ENCODE results near the gene OR10D3. TPM values are rescaled to one million over a fixed set of nuclear protein-coding genes. Genes with fewer than 3 reads are reported as not detected.
"Not testable (repeated sequence)": the region's sequence is repeated elsewhere in the genome, so short reads cannot be mapped to it uniquely, and the experiment has no call there.

OR10D3 gene
- total RNA-seq, result not detected
- long read RNA-seq, donor 1, result 0 reads
- long read RNA-seq, donor 2, result 0 reads

GRCh38 chr11:124183068-124183467, at the start of gene OR10D3:
Gene OR10D3, plus strand, starts transcription at chr11:124183345. Its CDS starts 1,925 bp downstream, at chr11:124185270.
- intact Hi-C loops (cut with DNase I), result no loop called here
- no peak for DNase-seq (ENCODE audit: low spot score)

GRCh38 chr11:124143034-124143433, 40.1 kb upstream of the OR10D3 start:
- intact Hi-C loops (cut with DNase I), result no loop called here
- no peak for DNase-seq (ENCODE audit: low spot score)

- intact Hi-C loops (cut with DNase I), result no loop called here
- no peak for DNase-seq (ENCODE audit: low spot score)
Measured at GRCh38 chr11:124147951-124148350, 35.2 kb upstream of the OR10D3 start.

GRCh38 chr11:124150684-124151083, 32.5 kb upstream of the OR10D3 start:
- intact Hi-C loops (cut with DNase I), result no loop called here

GRCh38 chr11:124152770-124153407, 30.3 kb upstream of the OR10D3 start:
- no peak for DNase-seq (ENCODE audit: low spot score)
- intact Hi-C loops (cut with DNase I), result no loop called here

More at GRCh38 chr11:124150684-124151083, 32.5 kb upstream of the OR10D3 start:
- no peak for DNase-seq (ENCODE audit: low spot score)

GRCh38 chr11:124153821-124154220, 29.3 kb upstream of the OR10D3 start:
- intact Hi-C loops (cut with DNase I), result no loop called here
- no peak for DNase-seq (ENCODE audit: low spot score)

- intact Hi-C loops (cut with DNase I), result no loop called here
- DNase-seq (ENCODE audit: low spot score), result no peak
Measured at GRCh38 chr11:124159481-124159880, 23.7 kb upstream of the OR10D3 start.

- intact Hi-C loops (cut with DNase I), result no loop called here
- DNase-seq (ENCODE audit: low spot score), result no peak
Measured at GRCh38 chr11:124160986-124161385, 22.2 kb upstream of the OR10D3 start.

- intact Hi-C loops (cut with DNase I), result no loop called here
- DNase-seq (ENCODE audit: low spot score), result no peak
Measured at GRCh38 chr11:124167826-124168231, 15.3 kb upstream of the OR10D3 start.

- intact Hi-C loops (cut with DNase I), result no loop called here
- DNase-seq (ENCODE audit: low spot score), result no peak
Measured at GRCh38 chr11:124168796-124169195, 14.3 kb upstream of the OR10D3 start.

- DNase-seq (ENCODE audit: low spot score); intact Hi-C loops (cut with DNase I): not testable (repeated sequence)
Measured at GRCh38 chr11:124170315-124170714, 12.8 kb upstream of the OR10D3 start.

- no peak for DNase-seq (ENCODE audit: low spot score)
- intact Hi-C loops (cut with DNase I), result no loop called here
Measured at GRCh38 chr11:124170801-124171586, 12.2 kb upstream of the OR10D3 start.

- intact Hi-C loops (cut with DNase I), result no loop called here
- no peak for DNase-seq (ENCODE audit: low spot score)
Measured at GRCh38 chr11:124172101-124172500, 11.0 kb upstream of the OR10D3 start.

- intact Hi-C loops (cut with DNase I), result no loop called here
- DNase-seq (ENCODE audit: low spot score), result no peak
Measured at GRCh38 chr11:124172599-124172998, 10.5 kb upstream of the OR10D3 start.

GRCh38 chr11:124174001-124174583, 9.1 kb upstream of the OR10D3 start:
- DNase-seq (ENCODE audit: low spot score), result no peak
- intact Hi-C loops (cut with DNase I), result no loop called here

- no peak for DNase-seq (ENCODE audit: low spot score)
- intact Hi-C loops (cut with DNase I), result no loop called here
Measured at GRCh38 chr11:124176925-124177715, 6.0 kb upstream of the OR10D3 start.

- DNase-seq (ENCODE audit: low spot score), result no peak
- intact Hi-C loops (cut with DNase I), result no loop called here
Measured at GRCh38 chr11:124179310-124179709, 3.8 kb upstream of the OR10D3 start.

- intact Hi-C loops (cut with DNase I), result no loop called here
- DNase-seq (ENCODE audit: low spot score), result no peak
Measured at GRCh38 chr11:124190298-124191139, 7.4 kb downstream of the OR10D3 start.
